Activated T-helper 17 cell treated with anti-CD3 and anti-CD28 coated beads, Interleukin-2, amount 50 U/mL, for 72 hours (primary cell): ENCODE data around the gene STYXL2. TPM values are rescaled to one million over a fixed set of nuclear protein-coding genes. Genes with fewer than 3 reads are reported as not detected.

ENCODE experiments used
- ATAC-seq: fragments of 150-1000 bp; cut with Tn5 transposase; replicated peaks from 2 replicates; pipeline ENCODE4 v1.10.0; 2021; ENCODE audit warnings: mild to moderate bottlenecking, moderate library complexity
- H3K27ac Mint-ChIP-seq: one replicate; pipeline ENCODE4 v1.8.0; 2022; ENCODE audit warnings: mixed read lengths
- H3K27me3 Mint-ChIP-seq: one replicate; pipeline ENCODE4 v1.8.0; 2022; ENCODE audit warnings: mixed read lengths
- H3K36me3 Mint-ChIP-seq: one replicate; pipeline ENCODE4 v1.8.0; 2022; ENCODE audit warnings: low read depth, mild to moderate bottlenecking, mixed read lengths
- H3K4me1 Mint-ChIP-seq: one replicate; pipeline ENCODE4 v1.8.0; 2022; ENCODE audit warnings: mixed read lengths
- H3K4me3 Mint-ChIP-seq: one replicate; pipeline ENCODE4 v1.8.0; 2022; ENCODE audit warnings: mild to moderate bottlenecking, mixed read lengths
- H3K9me3 Mint-ChIP-seq: one replicate; pipeline ENCODE4 v1.8.0; 2022; ENCODE audit warnings: mixed read lengths
- total RNA-seq, 2 donors: library from RNA; stranded (reverse); gene quantifications; one replicate each; pipeline ENCODE4 v1.2.3, GENCODE V29; 2022

Gene STYXL2
- total RNA-seq, 2 donors from 2014 or later, result not detected

DNA sequence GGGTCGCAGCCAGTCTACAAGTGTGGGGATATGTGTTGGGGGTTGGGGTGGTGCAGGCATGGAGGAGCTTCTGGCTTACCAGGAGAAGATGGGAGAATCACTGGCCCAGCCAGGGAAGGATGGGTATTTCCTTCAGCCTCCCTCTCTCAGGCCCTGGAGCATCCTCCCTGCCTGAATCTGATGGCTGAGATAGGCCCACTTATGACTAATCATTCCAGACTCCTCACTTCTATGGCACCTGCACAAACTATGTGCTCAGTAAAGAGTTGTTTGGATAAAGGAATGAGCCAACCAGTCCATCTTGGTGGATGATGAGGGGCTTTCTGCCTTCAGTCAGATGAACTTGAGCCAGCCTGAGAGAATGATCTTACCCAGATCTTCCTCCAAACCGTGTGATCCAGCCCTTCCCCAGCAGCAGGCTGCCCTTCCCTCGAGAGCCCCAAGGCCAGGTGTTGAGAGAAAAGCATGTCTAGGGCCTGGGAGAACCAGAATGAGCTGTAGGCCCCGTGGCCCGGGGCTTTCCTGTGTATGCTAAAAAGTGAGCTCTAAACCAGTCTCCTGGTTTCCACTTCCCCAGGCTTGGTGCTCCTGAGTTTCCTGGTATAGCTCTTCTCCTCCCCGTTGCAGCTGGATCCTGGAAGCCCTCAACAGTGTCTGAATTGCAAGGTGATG is 5.0 kb upstream of the STYXL2 start:
- H3K4me3 Mint-ChIP-seq, result peak overlapping the region; percentile 55
- no peaks in the 10 kb centered on the region for H3K36me3 Mint-ChIP-seq
- peaks cover 3% of the 10 kb centered on the region for H3K9me3 Mint-ChIP-seq
- H3K27me3 Mint-ChIP-seq, result no peaks in the 10 kb centered on the region
- H3K27ac Mint-ChIP-seq, result peak overlapping the region; percentile 86
- peaks cover 17% of the 10 kb centered on the region for H3K4me1 Mint-ChIP-seq
- no peak for ATAC-seq

DNA sequence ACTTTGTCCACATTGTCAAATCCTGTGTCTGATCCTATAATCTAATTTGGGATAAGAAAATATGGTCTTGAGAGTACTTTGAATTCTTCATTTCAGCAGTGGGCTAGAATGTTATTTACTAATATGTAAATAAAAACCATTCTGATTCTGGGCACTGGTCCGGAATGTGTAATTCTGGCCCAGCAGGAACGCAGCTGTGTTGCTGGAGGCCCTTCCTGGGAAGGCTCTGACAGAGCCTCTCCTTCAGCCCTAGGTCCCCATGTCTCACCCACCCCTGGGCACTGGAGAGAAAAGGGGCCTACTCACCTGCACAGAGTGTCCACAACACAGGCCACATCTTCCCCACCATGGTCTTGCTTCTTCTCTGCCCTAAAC is 3.9 kb upstream of the STYXL2 start:
- H3K27ac Mint-ChIP-seq, result peak overlapping the region; percentile 86
- ATAC-seq, result no peak
- no peaks in the 10 kb centered on the region for H3K36me3 Mint-ChIP-seq
- H3K4me1 Mint-ChIP-seq, result peaks cover 18% of the 10 kb centered on the region
- peaks cover 3% of the 10 kb centered on the region for H3K9me3 Mint-ChIP-seq
- H3K27me3 Mint-ChIP-seq, result peaks cover under 1% of the 10 kb centered on the region
- H3K4me3 Mint-ChIP-seq, result peak overlapping the region; percentile 55

DNA sequence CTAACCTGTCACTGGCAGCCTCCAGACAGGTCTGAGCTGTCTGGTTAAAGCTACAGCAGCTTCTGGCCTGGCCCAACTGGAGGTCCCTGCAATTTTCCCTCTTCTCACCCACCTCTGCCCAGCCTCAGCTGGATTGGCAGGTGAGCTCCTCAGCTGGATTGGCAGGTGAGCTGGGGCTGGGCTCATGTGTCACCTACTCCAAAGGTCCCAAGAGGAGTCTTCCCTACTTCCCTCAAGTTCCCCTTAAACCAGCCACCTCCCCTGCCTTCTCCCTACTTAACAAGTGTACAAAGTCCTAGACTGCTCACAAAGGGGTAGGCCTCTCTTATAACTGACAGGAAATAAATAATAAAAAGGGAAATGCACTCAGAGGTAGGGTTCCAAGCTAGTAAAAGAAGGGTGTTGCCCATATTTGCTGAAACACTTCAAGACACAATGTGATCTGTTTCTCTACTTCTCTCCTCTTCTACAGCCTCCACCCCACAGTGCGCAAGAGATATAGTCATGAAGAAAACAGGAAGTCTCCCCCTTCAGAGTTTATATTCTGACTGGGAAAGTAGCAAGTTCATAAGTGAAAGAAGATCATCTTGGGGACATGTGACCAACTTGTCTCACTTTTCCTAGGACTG is 3.4 kb upstream of the STYXL2 start, which contains the start of gene GPA33:
Gene GPA33, minus strand, starts transcription at position 64 of the 629 bp plus-strand sequence. CDS start 90 bp downstream, outside the sequence.
- H3K9me3 Mint-ChIP-seq, result peaks cover 3% of the 10 kb centered on the region
- peak; percentile 91 for ATAC-seq
- H3K4me1 Mint-ChIP-seq, result peaks cover 21% of the 10 kb centered on the region
- peaks cover 3% of the 10 kb centered on the region for H3K27me3 Mint-ChIP-seq
- H3K27ac Mint-ChIP-seq, result peak within 1 kb of the TSS; percentile 86
- H3K36me3 Mint-ChIP-seq, result no peaks in the 10 kb centered on the region
- H3K4me3 Mint-ChIP-seq, result peak within 1 kb of the TSS; percentile 55

DNA sequence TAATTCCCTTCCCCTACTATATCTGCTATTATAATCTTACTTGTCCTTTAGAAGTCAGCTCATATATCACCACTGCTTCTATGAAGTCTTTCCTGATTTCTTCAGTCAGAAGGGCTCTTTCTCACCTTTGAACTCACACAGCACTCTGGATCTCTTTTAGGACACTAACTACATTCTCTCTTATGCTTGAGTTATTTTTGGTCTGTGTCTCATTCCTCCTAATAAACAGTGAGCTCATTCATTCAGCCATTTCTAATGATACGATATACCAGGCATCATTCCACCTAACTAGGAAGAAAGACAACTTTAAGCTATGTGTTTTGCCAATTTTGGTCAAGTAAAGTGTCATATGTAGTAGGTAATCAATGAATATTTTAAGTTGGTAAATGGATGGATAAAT is 1.2 kb upstream of the STYXL2 start:
- H3K9me3 Mint-ChIP-seq, result peaks cover 3% of the 10 kb centered on the region
- H3K27me3 Mint-ChIP-seq, result peaks cover 3% of the 10 kb centered on the region
- peaks cover 21% of the 10 kb centered on the region for H3K4me1 Mint-ChIP-seq
- H3K4me3 Mint-ChIP-seq, result no peak overlapping the region
- no peak overlapping the region for H3K27ac Mint-ChIP-seq
- no peaks in the 10 kb centered on the region for H3K36me3 Mint-ChIP-seq
- no peak for ATAC-seq

DNA sequence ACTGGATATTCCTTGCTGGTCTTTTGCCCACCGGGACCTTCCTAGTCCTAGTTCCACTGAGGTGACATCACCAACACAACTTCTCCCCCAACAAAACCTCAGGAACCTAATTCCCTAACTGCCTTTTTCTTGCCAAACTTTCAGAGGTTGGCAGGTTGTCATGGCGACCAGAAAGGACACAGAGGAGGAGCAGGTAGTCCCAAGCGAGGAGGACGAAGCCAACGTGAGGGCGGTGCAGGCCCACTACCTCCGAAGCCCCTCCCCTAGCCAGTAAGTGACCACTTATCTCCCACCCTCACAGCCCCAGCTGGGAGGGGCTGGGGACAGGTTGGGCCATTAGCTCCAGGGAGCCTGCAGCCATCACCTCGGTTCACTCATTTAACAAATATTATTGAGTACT is 815 bp downstream of the STYXL2 start:
- H3K27me3 Mint-ChIP-seq, result peaks cover 6% of the 10 kb centered on the region
- H3K27ac Mint-ChIP-seq, result no peak overlapping the region
- no peaks in the 10 kb centered on the region for H3K36me3 Mint-ChIP-seq
- no peak for ATAC-seq
- peaks cover 13% of the 10 kb centered on the region for H3K4me1 Mint-ChIP-seq
- H3K9me3 Mint-ChIP-seq, result no peaks in the 10 kb centered on the region
- no peak overlapping the region for H3K4me3 Mint-ChIP-seq

DNA sequence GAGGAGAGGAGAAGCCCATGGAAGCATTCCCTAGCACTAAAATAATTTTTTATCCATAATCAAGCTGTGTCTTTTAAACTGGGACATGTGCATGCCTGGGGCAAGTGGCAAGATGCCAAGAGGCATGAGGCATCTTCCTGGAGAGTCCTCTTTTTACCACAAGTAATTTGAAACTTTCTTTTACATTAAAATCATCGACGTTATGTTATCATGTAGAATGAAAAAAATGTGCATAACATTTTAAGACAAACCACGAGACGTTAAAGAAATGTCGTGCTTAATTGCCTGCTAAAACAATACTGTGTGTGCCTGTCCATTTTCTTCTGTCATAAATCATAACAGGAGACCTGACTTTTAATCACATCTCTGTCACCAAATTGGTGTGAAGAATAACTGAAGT is 1.5 kb downstream of the STYXL2 start:
- H3K27ac Mint-ChIP-seq, result no peak overlapping the region

DNA sequence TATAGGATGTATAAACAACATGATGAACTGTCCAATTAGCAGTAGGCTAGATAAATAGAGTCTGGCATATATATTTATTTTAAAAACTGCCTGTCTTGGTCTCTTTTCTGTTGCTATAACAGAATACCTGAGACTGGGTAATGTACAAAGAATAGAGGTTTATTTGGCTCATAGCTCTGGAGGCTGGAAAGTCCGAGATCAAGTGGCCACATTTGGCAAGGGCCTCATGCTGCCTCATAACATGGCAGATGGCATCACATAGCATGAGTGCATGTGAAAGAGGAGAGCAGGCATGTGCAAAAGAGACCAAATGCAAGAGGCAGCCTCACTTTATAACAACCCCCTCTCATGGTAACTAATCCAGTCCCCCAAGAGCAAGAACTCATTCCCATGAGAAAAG is 6.0 kb downstream of the STYXL2 start:
- Mint-ChIP-seq H3K4me3 (no peak overlapping the region), H3K27ac (no peak overlapping the region), H3K36me3 (no peaks in the 10 kb centered on the region), H3K9me3 (no peaks in the 10 kb centered on the region), H3K4me1 (peaks cover 19% of the 10 kb centered on the region), H3K27me3 (peaks cover 11% of the 10 kb centered on the region)
- ATAC-seq, result no peak

More for the DNA sequence above, 1.5 kb downstream of the STYXL2 start:
- Mint-ChIP-seq H3K4me3 (no peak overlapping the region), H3K36me3 (no peaks in the 10 kb centered on the region), H3K4me1 (peaks cover 10% of the 10 kb centered on the region), H3K9me3 (no peaks in the 10 kb centered on the region), H3K27me3 (peaks cover 8% of the 10 kb centered on the region)
- no peak for ATAC-seq

DNA sequence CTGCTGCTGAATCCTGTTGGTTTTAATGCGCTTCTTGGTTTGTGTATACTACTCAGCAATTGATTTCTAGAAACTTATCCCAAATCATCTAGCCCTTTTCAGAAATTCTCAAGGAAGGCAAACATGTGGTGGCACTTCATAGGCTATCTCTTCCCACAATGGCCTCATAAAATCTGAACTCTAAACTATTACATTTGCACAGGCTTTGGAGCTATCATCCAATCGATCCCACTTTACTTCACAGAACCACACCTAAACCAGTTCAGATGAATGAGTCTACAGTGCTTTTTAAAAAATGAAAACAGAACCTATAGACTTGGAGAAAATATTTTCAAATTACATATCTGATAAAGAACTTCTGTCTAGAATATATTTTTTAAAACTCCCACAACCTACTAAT is 6.9 kb downstream of the STYXL2 start:
- Mint-ChIP-seq H3K27ac (no peak overlapping the region), H3K9me3 (no peaks in the 10 kb centered on the region), H3K4me3 (no peak overlapping the region), H3K27me3 (peaks cover 16% of the 10 kb centered on the region), H3K4me1 (peaks cover 21% of the 10 kb centered on the region), H3K36me3 (no peaks in the 10 kb centered on the region)
- no peak for ATAC-seq

DNA sequence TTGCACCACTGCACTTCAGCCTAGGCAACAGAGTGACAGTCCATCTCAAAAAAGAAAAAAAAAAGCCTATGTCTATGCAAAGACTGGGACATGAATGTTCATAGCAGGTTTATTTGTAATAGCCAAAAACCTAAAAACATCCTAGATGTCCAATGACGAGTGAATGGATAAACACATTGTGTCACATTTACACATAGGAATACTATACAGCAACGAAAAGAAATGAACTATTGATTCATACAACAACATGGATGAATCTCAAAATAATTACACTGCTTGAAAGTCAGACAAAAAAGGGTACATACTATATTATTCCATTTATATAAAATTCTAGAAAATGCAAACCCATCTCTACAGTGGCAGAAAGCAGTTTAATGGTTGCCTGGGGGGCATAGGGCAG is 7.9 kb downstream of the STYXL2 start:
- Mint-ChIP-seq H3K27ac (no peak overlapping the region), H3K36me3 (no peaks in the 10 kb centered on the region), H3K4me1 (peaks cover 23% of the 10 kb centered on the region), H3K4me3 (no peak overlapping the region), H3K27me3 (peaks cover 16% of the 10 kb centered on the region), H3K9me3 (no peaks in the 10 kb centered on the region)
- no peak for ATAC-seq

DNA sequence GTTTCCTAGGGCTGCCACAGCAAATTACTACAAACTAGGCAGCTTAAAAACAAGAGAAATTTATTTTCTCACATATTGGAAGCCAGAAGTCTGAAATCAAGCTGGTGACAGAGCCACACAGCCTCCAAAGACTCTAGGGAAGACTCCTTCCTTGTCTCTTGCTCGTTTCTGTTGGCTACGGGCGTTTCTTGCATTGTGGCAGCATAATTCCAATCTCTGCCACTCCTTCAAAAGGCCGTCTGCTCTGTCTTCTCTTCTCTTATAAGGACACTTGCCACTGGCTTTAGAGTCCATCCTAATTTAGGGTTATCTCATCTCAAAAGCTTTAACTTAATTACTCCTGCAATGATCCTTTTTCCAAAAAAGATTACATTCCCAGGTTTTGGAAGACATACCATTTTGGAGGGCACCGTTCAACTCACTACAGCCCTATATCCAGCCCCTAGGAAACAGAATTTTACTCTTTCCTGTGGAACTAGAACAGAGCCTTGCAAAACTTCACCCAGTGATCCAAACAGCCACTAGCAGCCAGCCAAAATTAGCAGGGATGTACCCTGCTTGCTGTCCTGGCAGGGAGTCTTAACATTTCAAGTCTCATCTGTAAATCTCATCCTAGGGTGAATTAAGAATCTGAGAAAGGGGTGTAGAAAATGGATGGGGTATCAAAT is 9.2 kb downstream of the STYXL2 start:
- no peaks in the 10 kb centered on the region for H3K36me3 Mint-ChIP-seq
- H3K9me3 Mint-ChIP-seq, result no peaks in the 10 kb centered on the region
- H3K4me3 Mint-ChIP-seq, result peak overlapping the region; percentile 70
- no peak for ATAC-seq
- H3K4me1 Mint-ChIP-seq, result peaks cover 23% of the 10 kb centered on the region
- H3K27me3 Mint-ChIP-seq, result peaks cover 16% of the 10 kb centered on the region
- H3K27ac Mint-ChIP-seq, result peak overlapping the region; percentile 86

DNA sequence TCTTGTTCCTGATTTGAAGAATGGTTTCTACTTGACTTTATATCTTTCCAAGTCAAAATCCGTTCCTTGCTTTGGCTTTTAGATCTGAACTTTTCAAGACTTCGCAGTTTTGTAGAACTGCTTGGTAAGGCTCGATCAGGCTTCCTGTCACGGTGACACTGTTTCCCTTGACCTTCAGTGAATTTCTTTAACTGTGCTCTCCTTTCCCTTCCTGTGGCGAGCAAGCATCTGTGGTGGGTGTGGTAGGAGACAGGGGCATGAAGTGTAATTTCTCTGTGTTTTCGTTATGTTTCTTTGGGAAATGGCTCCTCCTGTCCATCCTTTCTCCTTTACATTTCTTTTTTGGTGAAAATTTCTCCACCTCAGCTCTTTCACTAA is 10.4 kb downstream of the STYXL2 start:
- H3K27ac Mint-ChIP-seq, result peak overlapping the region; percentile 86
- peak overlapping the region; percentile 70 for H3K4me3 Mint-ChIP-seq
- H3K27me3 Mint-ChIP-seq, result peaks cover 12% of the 10 kb centered on the region
- H3K9me3 Mint-ChIP-seq, result no peaks in the 10 kb centered on the region
- peak; percentile 42 for ATAC-seq
- H3K36me3 Mint-ChIP-seq, result no peaks in the 10 kb centered on the region
- peaks cover 32% of the 10 kb centered on the region for H3K4me1 Mint-ChIP-seq

DNA sequence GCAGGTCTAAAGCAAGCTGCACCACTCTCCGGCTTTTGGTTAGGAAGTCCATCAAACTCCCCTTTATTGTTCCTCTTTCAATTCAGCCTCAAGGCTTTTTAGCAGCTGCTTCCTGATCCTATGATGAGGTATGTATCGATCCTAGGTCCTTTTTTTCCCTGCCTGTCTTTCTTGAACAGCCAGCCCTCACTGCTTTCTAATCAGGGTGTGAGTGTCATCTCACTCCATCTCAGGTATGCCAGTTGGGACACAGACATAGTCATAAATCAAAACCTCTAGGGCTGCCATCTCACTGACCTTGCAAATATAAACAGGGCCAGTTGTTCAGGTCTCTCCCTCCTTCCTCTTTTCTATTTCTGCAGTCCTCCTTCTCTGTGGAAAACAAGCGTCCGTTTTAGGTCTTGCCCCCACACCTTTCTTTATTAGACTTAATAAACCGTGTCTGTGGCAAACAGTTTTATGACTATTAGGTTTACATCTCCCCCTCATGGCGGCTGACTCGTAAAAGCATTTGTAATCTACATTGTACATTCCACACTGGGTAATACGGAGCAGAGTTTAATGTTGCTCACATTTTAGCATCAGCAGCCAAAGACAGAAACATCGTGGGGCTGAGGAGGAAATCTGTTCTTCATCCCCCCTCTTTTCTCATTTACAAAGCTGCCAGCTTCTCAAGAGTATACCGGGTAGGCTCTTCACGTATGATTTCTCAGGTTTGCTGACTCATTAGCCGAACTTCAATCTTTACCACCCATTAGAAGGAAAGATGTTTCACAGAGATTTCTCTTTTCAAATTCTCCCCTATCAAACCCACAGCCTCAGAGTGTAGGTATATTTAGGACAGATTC is 11.6 kb downstream of the STYXL2 start:
- Mint-ChIP-seq H3K9me3 (no peaks in the 10 kb centered on the region), H3K4me1 (peaks cover 42% of the 10 kb centered on the region), H3K36me3 (no peaks in the 10 kb centered on the region), H3K4me3 (peak overlapping the region; percentile 5), H3K27me3 (peaks cover 10% of the 10 kb centered on the region), H3K27ac (peak overlapping the region; percentile 65)
- ATAC-seq, result no peak

DNA sequence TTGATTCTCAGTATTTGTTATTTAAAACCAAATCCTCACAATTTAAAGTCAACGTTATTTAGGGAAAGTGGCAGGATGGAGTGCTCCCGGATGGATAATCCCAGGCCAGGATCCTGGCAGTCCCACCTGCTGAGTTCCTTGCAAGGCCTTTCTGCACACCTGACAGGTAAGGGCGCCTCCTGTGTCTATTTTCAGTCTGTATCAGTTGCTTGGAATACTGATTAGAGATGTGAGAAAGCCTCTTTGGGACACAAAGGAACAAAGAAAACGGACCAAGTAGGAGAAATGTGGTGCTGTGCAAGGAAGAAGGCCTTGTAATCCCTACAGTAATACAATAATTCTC is 12.2 kb downstream of the STYXL2 start:
- ATAC-seq, result no peak
- Mint-ChIP-seq H3K4me3 (no peak overlapping the region), H3K36me3 (no peaks in the 10 kb centered on the region), H3K27me3 (peaks cover 10% of the 10 kb centered on the region), H3K4me1 (peaks cover 47% of the 10 kb centered on the region), H3K9me3 (no peaks in the 10 kb centered on the region), H3K27ac (no peak overlapping the region)

DNA sequence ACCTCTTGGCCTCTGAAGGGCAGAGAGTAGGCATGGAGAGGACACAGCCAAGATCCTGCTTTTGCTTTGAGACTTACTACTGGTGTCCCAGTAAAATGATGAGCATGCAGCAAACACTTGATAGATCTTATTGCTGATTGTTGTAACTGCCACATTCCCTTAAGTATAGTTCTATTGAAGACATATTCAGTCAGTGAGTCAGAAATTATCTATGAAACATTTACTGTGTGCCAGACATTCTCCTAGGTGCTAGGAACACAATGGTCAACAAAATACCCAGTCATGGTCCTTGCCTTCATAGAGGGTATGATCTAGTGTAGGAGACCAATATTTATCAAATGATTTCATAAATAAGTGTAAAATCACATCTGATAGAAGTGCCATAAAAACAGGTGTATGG is 13.6 kb downstream of the STYXL2 start:
- H3K27ac Mint-ChIP-seq, result no peak overlapping the region
- H3K4me1 Mint-ChIP-seq, result peaks cover 47% of the 10 kb centered on the region
- H3K36me3 Mint-ChIP-seq, result no peaks in the 10 kb centered on the region
- no peak for ATAC-seq
- peaks cover 10% of the 10 kb centered on the region for H3K27me3 Mint-ChIP-seq
- H3K9me3 Mint-ChIP-seq, result no peaks in the 10 kb centered on the region
- no peak overlapping the region for H3K4me3 Mint-ChIP-seq
